Esophagus muscularis mucosa (tissue), 4 donors: Measurements from ENCODE around the gene PDGFC.

Experiments
- EP300 ChIP-seq: sonication (generic); formaldehyde crosslinking; IDR thresholded peaks from one replicate; pipeline ENCODE4 v1.6.1; 2017; ENCODE audit warnings: antibody characterized with exemption
- POLR2A ChIP-seq: fragments of 450-650 bp; IDR thresholded peaks from one replicate; pipeline ENCODE4 v1.6.1; 2017; ENCODE audit warnings: antibody characterized with exemption, moderate library complexity, mild to moderate bottlenecking, low read depth
- POLR2AphosphoS5 ChIP-seq, 2 donors: sonication (generic); formaldehyde crosslinking; IDR thresholded peaks; one replicate each; pipeline ENCODE4 v1.6.1; 2017; ENCODE audit warnings: antibody characterized with exemption in 2 of 2
- TF ChIP-seq, protein P1 (sequence below), 3 experiments: fragments of 200-600 bp in 2 of 3; fragments of 450-650 bp in 1 of 3; sonication (generic) in 2 of 3; IDR thresholded peaks; one replicate each; pipeline ENCODE4 v1.5.1; 2017 to 2019; ENCODE audit warnings: antibody characterized with exemption in 3 of 3, mild to moderate bottlenecking in 2 of 3, moderate library complexity in 1 of 3

DNA sequence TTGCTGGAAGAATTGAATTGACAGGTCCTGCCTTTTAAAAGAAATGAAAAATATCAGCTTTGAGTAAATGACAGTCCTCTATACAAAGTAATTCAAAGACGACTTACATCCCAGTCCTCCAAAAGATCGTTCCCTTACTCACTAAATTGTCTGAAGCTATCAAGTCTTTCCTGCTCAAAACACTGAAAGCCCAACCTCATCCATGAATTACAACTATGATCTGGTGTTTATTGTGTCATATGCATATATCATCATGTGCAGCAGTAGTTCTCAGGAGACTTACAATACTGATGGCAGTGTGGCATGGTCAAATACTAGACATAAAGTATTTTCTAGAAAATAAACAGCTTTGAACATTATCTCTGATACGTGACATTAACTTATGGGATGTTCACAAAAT is 97.8 kb downstream of the PDGFC start:
- TF ChIP-seq, protein P1, sequence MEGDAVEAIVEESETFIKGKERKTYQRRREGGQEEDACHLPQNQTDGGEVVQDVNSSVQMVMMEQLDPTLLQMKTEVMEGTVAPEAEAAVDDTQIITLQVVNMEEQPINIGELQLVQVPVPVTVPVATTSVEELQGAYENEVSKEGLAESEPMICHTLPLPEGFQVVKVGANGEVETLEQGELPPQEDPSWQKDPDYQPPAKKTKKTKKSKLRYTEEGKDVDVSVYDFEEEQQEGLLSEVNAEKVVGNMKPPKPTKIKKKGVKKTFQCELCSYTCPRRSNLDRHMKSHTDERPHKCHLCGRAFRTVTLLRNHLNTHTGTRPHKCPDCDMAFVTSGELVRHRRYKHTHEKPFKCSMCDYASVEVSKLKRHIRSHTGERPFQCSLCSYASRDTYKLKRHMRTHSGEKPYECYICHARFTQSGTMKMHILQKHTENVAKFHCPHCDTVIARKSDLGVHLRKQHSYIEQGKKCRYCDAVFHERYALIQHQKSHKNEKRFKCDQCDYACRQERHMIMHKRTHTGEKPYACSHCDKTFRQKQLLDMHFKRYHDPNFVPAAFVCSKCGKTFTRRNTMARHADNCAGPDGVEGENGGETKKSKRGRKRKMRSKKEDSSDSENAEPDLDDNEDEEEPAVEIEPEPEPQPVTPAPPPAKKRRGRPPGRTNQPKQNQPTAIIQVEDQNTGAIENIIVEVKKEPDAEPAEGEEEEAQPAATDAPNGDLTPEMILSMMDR (IDR thresholded peaks at IDR 0.05) = no peak
- TF ChIP-seq POLR2AphosphoS5 (IDR thresholded peaks at IDR 0.05) (no peak), POLR2A (no peak), EP300 (no peak)
